ENCODE measurements around the gene CALHM1. TPM values are rescaled to one million over a fixed set of nuclear protein-coding genes. Genes with fewer than 3 reads are reported as not detected.

The CALHM1 gene
- total RNA-seq, 4 donors from 2014 or later, result not detected

GRCh38 chr10:103466734-103467133 is 8.0 kb upstream of the CALHM1 start:
- WGBS, 2 donors, result 83 to 84% methylated on average over 3 of the region's 3 CpGs
- no peak for TF ChIP-seq POLR2A (IDR thresholded peaks at IDR 0.05)
- no peak for TF ChIP-seq CTCF (IDR thresholded peaks at IDR 0.05)
- intact Hi-C loops (cut with DNase I; ENCODE audit: low total_unique reads), result no loop called here
- DNase-seq (ENCODE audit: low spot score in 2 of 2), result no peak
- H3K4me3 ChIP-seq (ENCODE audit: low read depth, poor library complexity, severe bottlenecking), result no peak overlapping the region

DNA sequence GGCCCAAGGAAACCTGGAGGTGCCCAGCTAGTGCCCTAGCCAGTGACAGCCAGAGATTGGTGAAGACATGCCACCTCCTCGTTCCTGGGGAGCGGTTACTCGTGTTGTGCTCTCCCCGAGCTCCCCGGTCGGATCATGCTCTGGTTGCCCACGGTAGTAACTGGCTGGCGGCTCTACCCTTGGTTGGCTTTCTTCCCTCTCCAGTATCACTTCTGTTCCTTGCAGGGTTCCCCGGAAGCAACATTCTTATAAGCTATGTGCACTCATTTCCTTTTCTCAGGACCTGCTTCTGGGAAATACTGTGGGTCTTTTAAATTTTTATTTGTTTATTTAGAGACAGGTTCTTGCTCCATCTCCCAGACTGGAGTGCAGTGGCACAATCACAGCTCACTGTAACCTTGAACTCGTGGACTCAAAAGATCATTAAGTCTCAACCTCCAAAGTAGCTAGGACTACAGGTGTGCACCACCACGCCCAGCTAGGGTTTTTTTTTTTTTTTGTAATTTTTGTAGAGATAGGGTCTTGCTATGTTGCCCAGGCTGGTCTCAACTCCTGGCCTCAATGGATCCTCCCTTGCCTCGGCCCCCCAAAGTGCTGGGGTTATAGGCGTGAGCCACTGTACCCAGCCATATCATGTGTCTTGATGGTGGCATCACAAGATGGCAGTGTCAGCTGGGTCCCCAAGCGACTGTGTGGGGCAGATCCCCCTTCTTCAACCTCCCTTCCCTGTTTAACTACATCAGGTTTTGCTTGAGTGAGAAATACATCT is 6.9 kb upstream of the CALHM1 start:
- 87 to 91% methylated on average over 14 of the region's 14 CpGs for WGBS, 2 donors
- no peak overlapping the region for H3K4me3 ChIP-seq (ENCODE audit: low read depth, poor library complexity, severe bottlenecking)
- TF ChIP-seq CTCF (IDR thresholded peaks at IDR 0.05) (no peak), POLR2A (IDR thresholded peaks at IDR 0.05) (no peak)
- intact Hi-C loops (cut with DNase I; ENCODE audit: low total_unique reads), result no loop called here
- no peak for DNase-seq (ENCODE audit: low spot score in 2 of 2)

GRCh38 chr10:103463499-103463898 is 4.8 kb upstream of the CALHM1 start:
- WGBS, 2 donors, result 80 to 87% methylated on average over 4 of the region's 4 CpGs
- intact Hi-C loops (cut with DNase I; ENCODE audit: low total_unique reads), result no loop called here
- TF ChIP-seq POLR2A (IDR thresholded peaks at IDR 0.05) (no peak), CTCF (IDR thresholded peaks at IDR 0.05) (no peak)
- no peak overlapping the region for H3K4me3 ChIP-seq (ENCODE audit: low read depth, poor library complexity, severe bottlenecking)
- no peak for DNase-seq (ENCODE audit: low spot score in 2 of 2)

- WGBS, 2 donors, result 64 to 75% methylated on average over 3 to 4 of the region's 4 CpGs
- no peak overlapping the region for H3K4me3 ChIP-seq (ENCODE audit: low read depth, poor library complexity, severe bottlenecking)
- intact Hi-C loops (cut with DNase I; ENCODE audit: low total_unique reads), result no loop called here
- TF ChIP-seq POLR2A (IDR thresholded peaks at IDR 0.05) (no peak), CTCF (IDR thresholded peaks at IDR 0.05) (no peak)
- no peak for DNase-seq (ENCODE audit: low spot score in 2 of 2)
Measured at GRCh38 chr10:103459615-103460014, 915 bp upstream of the CALHM1 start.

- H3K4me3 ChIP-seq (ENCODE audit: low read depth, poor library complexity, severe bottlenecking), result no peak overlapping the region
- 94 to 95% methylated on average over 39 of the region's 39 CpGs for WGBS, 2 donors
- TF ChIP-seq CTCF (IDR thresholded peaks at IDR 0.05) (no peak), POLR2A (IDR thresholded peaks at IDR 0.05) (no peak)
- intact Hi-C loops (cut with DNase I; ENCODE audit: low total_unique reads), result no loop called here
- no peak for DNase-seq (ENCODE audit: low spot score in 2 of 2)
Measured at GRCh38 chr10:103457896-103458583, 660 bp downstream of the CALHM1 start.

All from lower leg skin (tissue), 4 donors.